Lung microvascular endothelial cell (primary cell): ENCODE measurements around the gene PDLIM4. TPM values are rescaled to one million over a fixed set of nuclear protein-coding genes. Genes with fewer than 3 reads are reported as not detected.

Experiments
- DNase-seq, 2 donors: peaks; one replicate each; pipeline versions ENCODE4 v3.0.0 to v3.0.0-alpha.2; 2010; ENCODE audit warnings: low read depth in 2 of 2
- total RNA-seq: library from RNA; depleted of rRNA; stranded (reverse); fragments of >200 nt; gene quantifications from 2 replicates; pipeline ENCODE4 v1.2.1, GENCODE V29; 2014

The PDLIM4 gene
- total RNA-seq, 1 donor from 2014 or later, result 18.3 TPM

- no peak for DNase-seq
Measured at GRCh38 chr5:132253452-132254320, 3.8 kb upstream of the PDLIM4 start.

DNA sequence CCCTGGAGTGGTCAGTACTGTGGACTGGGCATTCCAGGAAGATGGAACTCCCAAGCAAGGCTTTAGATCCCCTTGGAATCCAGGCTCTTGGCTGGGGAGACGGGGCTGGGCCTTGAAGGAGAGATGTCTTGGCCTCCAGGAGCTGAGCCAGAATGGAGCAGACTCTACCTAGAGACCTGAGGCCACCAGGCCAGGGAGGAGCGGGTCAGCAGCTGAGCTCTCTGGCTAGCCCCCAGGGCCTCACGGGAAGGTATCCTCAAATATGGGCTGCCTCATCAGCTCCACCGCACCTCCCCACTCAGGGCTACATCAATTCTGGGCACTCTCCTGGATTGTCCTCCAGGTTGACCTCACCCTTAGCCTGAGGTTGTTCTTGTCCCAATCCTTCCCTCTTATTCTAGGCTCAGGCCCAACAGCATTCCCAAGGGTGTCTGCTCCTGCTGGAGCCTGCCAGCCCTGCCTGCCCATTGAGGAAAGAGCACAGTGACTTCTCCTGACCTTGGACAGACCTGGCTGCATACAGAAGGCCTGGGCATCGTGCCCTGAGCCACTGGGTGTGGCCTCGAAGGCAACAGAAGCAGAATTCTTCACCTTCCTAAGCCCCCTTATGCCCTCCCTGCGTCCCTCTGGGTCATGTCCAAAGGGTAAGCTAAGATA, 3.0 kb upstream of the PDLIM4 start:
- no peak for DNase-seq

DNA sequence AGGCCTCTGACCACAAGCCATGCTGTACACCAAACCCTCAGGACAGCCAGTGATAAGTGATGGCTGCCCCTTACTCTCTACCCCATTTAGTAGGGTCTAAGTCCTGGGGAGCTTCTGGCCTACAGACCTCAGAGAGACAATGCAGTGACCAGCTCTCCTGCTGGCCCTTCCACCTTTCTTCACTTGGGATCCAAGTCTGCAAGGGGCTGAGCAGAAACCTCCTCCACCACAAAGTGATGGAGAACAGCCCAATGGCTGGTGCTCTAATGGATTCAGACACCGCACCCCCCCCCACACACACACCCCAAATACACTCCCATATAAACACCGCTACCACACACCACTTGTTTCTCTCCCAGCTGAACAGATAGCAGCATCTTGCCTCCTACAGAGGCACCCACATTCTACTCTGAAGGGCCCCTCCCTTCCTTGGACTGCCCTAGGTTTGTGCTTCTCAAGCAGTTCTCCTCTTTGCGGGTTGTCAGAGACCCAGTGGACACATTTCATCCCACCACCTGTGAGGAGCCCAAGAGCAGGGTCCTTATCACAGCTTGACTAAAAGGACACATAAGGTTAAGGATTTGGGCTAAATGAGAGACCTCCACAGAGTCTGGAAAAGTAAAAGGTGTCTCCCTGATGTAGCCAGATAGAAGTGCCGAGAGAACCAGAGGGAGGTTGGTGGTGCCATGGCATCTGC, 1.3 kb upstream of the PDLIM4 start:
- DNase-seq, result no peak

DNA sequence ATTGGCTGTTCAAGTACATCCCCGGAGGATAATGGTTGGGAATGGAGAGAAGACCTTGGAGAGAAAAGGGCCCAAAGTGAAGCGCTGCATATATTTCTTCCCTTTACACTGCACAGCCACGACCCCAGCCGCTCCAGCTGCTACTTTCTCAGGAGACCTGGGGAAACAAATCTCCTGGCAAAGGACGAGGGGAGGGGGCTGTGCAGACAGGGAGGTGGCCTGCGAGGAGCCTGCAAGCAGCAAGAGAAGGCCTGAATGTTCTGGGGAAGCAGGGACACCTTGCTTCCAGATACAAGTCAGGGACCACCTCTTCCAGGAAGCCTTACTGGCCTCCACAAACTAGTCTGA, 739 bp upstream of the PDLIM4 start:
- no peak for DNase-seq

DNA sequence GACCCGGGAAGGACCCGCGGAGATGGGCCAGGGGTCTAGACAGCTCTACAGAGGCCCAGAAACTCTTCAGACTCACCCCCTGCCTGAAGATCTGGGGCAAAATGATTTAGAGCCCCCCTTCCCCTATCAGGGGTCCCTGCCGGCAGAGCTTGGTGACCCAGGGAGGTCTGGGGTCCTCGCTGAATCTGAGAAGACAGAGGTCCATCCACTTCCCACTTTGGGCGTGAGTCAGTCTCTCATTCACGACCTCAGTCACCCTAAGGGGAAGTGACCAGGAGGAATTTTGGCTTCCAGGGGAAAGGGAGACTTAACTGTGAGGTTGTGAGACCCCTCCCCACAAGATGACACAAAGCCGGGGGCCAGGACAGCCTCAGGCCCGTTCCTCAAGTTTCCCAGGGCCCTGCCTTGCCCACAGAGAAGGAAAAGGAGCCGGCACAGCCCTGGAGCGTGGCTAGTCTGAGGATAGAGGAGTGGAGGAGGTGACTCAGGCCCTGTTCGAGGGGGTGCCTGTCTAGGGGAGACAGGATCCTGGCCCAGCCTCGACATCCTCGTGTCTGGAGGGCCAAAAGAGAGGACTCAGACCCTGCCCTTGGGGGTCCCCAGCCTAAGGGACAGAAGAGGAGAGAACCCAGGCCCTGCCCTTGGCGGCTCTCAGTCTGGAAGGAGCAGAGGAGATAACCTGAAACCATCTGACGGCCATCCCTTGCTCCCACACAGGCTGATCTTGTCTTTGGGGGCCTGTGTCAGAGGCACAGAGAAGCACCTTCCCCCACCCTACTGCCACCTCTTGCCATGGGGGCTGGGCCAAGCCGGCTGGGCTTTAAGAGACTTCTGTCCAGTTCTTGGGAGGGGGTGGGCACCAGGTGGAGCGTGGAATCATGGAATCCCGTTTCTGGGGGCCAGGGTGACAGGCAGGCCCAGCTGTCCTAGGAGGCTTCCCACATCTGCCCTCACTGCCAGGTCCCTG, 889 bp downstream of the PDLIM4 start:
- DNase-seq, result peak in 1 of 2 donors; percentile 64

DNA sequence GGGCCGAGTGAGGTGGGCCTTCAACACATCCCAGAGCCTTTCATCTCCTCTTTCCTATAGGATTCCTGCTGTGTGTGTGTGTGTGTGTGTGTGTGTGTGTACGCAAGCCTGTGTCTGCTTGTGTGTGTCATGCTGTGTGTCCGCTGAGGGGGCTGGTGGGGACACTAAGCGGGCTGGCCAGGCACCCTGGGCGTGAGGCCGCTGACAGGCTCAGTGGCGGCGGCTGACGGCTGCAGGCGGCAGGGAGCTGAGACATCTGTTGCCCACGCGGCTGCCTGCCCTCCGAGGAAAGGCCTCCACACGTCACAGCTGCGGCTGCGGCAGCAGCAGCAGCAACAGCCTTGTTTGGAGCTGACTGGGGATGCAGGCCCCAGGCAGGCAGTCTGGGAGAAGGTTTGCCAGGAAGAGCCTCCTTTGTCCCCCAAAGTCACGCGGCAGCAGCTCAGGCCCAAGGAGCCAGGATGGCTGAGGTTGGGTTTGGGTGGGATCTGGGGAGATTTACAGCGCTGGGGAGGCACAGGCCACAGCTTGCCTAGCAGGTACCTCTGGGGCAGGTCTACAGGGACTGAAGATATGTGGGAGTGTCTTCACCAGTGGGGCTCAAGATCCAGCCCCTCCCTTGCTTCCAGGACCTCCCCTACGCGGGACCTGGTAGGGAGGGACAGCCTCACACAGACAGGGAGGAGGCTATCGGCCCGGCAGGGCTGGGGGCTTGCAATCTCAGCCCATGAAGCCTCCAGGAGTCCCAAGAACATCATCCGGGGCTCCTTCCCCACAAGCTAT, 1.8 kb downstream of the PDLIM4 start:
- DNase-seq, result peak; percentile 66 to 78

GRCh38 chr5:132260051-132260450, 2.6 kb downstream of the PDLIM4 start:
- DNase-seq, result peak; percentile 45 to 51

DNA sequence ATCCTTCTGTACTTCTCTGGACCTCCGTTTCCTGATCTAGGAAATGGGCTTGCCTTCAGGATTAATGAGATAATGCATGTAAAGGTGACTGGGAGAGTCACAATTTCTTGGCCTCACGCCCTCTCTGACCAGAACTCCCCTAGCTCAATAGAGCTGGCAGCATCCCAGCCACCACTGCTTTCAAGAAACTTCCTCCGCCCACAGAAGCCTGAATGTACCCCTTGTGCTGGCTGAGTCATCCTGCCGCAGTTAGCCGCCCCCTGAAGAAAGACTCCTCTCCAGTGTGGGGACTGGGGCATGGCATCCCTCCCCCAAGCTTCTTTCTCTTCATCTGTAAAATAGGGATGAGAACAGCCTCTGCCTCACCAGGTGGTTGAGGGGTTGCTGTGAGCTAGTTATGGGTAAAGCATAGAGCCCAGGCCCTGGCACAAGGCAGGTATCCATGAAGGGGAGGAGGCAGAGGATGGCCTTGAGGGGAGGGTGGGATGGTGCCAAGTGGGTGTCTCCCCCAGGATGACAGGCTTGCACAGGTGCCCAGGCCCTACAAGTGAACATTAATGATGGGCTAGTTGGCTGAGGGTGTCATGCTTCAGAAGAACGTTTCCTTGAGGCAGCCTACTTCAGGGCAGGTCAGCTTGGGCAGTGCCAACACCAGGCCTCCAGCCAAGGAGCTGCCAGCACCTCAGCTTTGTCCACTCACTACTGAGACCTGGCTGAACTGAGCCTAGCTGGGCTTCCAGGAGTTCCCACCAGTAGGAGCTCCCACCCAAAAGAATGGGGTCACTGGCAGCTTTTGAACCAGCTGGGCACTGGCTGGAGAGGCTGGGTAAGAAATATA, 3.4 kb downstream of the PDLIM4 start:
- peak; percentile 38 to 91 for DNase-seq

- DNase-seq, result no peak
Measured at GRCh38 chr5:132261881-132262845, 4.7 kb downstream of the PDLIM4 start.

GRCh38 chr5:132262882-132263547, 5.5 kb downstream of the PDLIM4 start:
- DNase-seq, result no peak

- peak; percentile 74 to 86 for DNase-seq
Measured at GRCh38 chr5:132263548-132264261, 6.2 kb downstream of the PDLIM4 start.

DNA sequence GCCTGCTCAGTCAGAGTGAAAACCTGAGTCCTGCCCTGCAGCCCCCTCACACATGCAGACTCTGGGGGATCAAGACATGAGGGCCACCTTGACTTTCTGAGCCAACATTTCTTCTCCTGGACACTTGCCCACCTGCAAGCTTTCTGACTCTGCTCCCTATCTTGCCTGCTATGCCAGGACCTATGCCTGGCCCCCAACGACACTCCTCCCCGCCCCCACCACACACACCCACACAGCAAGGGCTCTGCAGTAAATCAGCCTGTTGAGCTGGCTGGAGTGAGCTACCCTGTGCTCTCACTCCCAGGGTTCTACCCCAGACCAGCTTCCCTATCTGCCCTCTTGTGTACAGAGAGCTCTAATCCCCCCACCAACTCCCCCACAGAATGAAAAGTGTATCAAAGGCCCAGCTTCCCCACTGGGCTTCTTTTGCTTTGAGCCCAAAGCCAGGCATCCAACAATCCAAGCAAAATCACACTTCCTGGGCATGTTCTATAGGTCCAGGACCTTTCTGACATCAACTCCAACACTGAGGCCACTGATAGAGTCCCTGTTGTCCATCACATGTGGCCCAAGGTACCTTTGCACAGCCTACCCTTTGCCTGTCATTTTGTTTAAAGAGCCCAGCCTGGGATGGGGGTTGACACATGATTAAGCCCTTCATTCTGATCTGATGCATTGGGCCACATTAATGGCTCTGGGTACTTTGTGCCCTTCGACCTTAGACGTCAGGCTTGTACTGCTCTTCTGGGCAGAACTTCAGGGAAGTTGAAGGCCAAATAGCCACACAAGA, 7.2 kb downstream of the PDLIM4 start:
- DNase-seq, result no peak

- DNase-seq, result peak; percentile 96 to 98
Measured at GRCh38 chr5:132265336-132266030, 8.0 kb downstream of the PDLIM4 start.

DNA sequence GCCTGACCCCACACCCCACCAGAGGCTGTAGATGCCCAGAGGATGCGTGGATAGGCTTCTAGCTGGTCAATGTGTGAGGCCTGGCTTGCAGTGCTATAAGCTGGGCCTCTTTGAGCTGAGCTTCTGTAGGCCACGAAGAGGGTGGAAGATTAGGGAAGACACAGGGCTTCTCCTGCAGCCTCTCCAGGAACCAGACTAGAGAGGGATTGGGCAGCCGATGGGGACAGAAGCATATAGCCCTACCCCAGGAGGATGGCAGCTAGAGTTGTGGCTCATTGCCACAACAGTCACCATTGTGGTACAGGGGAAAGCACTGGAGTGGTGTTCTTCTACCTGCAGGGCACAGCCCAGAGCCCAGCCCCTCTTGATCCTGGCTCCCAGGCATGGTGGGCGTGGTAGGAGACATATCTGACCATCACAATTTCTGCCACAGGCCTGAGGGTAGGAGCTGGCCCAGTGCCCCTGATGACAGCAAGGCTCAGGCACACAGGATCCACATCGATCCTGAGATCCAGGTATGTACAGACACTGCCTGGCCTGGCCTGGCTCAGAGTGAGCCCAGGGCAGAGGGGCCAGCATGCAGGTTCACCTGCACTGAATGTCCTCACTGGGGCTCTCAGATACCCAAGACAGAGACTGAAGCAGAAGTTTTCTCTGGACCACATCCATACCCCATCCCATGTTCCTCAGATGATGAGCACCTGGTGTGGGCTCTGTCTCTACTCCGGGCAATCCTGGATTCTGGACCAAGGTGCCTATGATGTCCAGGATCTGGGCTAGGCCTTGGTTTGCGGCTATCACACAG, 8.7 kb downstream of the PDLIM4 start:
- DNase-seq, result no peak

DNA sequence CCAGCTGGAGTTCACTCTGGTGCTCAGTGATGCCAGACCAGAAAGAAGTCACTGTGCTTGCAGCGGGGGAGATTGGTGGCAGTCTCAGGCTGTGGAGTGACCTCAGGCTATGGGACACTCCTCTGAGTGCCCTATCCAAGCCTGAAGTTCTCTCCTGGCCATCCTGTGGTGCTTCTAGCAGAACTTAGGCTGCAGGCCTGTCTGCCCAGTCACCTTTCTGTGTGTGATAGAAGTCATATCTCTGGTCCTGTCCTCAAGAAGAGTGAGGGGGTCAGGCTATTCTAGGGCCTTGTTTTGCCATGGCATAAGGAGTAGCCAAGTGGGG, 9.3 kb downstream of the PDLIM4 start:
- DNase-seq, result no peak
